Astrocyte (in vitro differentiated cells and primary cell): ENCODE measurements around the gene SH3BP1. TPM values are rescaled to one million over a fixed set of nuclear protein-coding genes. Genes with fewer than 3 reads are reported as not detected.
A peak's percentile ranks its signal among the peaks of the same experiment; 100 is the strongest.

Source experiments
- DNase-seq: peaks from one replicate; pipeline ENCODE4 v3.0.0-alpha.2; 2010; ENCODE audit warnings: low read depth
- FAIRE-seq: peaks from 2 replicates; lab custom pipeline; 2011; peaks lifted over from hg19 to GRCh38; lab: Jason Lieb, UNC
- H2AFZ ChIP-seq: 2 replicates; pipeline ENCODE4 v1.6.0; 2012; ENCODE audit warnings: low read depth, low read length, inconsistent platforms
- H3K27ac ChIP-seq: 2 replicates; pipeline ENCODE4 v1.5.1; 2011; ENCODE audit warnings: low read depth, low read length, inconsistent platforms
- H3K27me3 ChIP-seq: 2 replicates; pipeline ENCODE4 v1.6.0; 2011; ENCODE audit warnings: low read length, inconsistent platforms; ENCODE audit not compliant: insufficient read depth
- H3K36me3 ChIP-seq: 2 replicates; pipeline ENCODE4 v1.5.1; 2011; ENCODE audit warnings: low read length, inconsistent platforms; ENCODE audit not compliant: insufficient read depth
- H3K4me1 ChIP-seq: 2 replicates; pipeline ENCODE4 v1.5.1; 2011; ENCODE audit warnings: low read length, inconsistent platforms; ENCODE audit not compliant: insufficient read depth
- H3K4me2 ChIP-seq: 2 replicates; pipeline ENCODE4 v1.6.0; 2012; ENCODE audit warnings: low read length, inconsistent platforms
- H3K4me3 ChIP-seq: 2 replicates; pipeline ENCODE4 v1.5.1; 2011; ENCODE audit warnings: low read depth, mild to moderate bottlenecking, low read length, inconsistent platforms; ENCODE audit not compliant: insufficient read depth
- H3K79me2 ChIP-seq: 2 replicates; pipeline ENCODE4 v1.6.0; 2012; ENCODE audit warnings: mild to moderate bottlenecking, low read length, inconsistent platforms; ENCODE audit not compliant: insufficient read depth
- H3K9ac ChIP-seq: 2 replicates; pipeline ENCODE4 v1.6.0; 2012; ENCODE audit warnings: mild to moderate bottlenecking, low read length, inconsistent platforms
- H3K9me3 ChIP-seq: 2 replicates; pipeline ENCODE4 v1.5.1; 2012; ENCODE audit warnings: low read depth, mild to moderate bottlenecking, low read length, inconsistent platforms; ENCODE audit not compliant: insufficient read depth
- H4K20me1 ChIP-seq: 2 replicates; pipeline ENCODE4 v1.6.0; 2012; ENCODE audit warnings: low read length, inconsistent platforms; ENCODE audit not compliant: insufficient read depth
- H3K27ac Mint-ChIP-seq: one replicate; pipeline ENCODE4 v1.8.0; 2021; ENCODE audit warnings: mild to moderate bottlenecking, mixed read lengths; ENCODE audit not compliant: unreplicated experiment
- H3K27me3 Mint-ChIP-seq: one replicate; pipeline ENCODE4 v1.8.0; 2021; ENCODE audit warnings: low read depth, mixed read lengths; ENCODE audit not compliant: unreplicated experiment
- H3K36me3 Mint-ChIP-seq: one replicate; pipeline ENCODE4 v1.8.0; 2021; ENCODE audit warnings: low read depth, mixed read lengths; ENCODE audit not compliant: unreplicated experiment
- H3K4me1 Mint-ChIP-seq: one replicate; pipeline ENCODE4 v1.8.0; 2021; ENCODE audit warnings: low read depth, mixed read lengths; ENCODE audit not compliant: unreplicated experiment
- H3K4me3 Mint-ChIP-seq: one replicate; pipeline ENCODE4 v1.8.0; 2021; ENCODE audit warnings: mild to moderate bottlenecking, moderate library complexity, mixed read lengths; ENCODE audit not compliant: unreplicated experiment
- H3K9me3 Mint-ChIP-seq: one replicate; pipeline ENCODE4 v1.8.0; 2021; ENCODE audit warnings: mild to moderate bottlenecking, mixed read lengths; ENCODE audit not compliant: unreplicated experiment
- CTCF ChIP-seq: IDR thresholded peaks from 2 replicates; pipeline ENCODE4 v1.5.1; 2011; ENCODE audit warnings: low read depth, mild to moderate bottlenecking, inconsistent platforms, low read length, moderate library complexity; ENCODE audit not compliant: insufficient read depth
- EZH2 ChIP-seq: IDR thresholded peaks from 2 replicates; pipeline ENCODE4 v1.6.1; 2012; ENCODE audit warnings: mild to moderate bottlenecking, low read length, inconsistent platforms; ENCODE audit not compliant: insufficient read depth
- total RNA-seq: library from RNA; stranded (reverse); gene quantifications from 2 replicates; pipeline ENCODE4 v1.2.1, GENCODE V29; 2021

SH3BP1 gene
- total RNA-seq, 1 donor from 2014 or later: 26.5 TPM

GRCh38 chr22:37661160-37661924 lies 21.9 kb downstream of the SH3BP1 start:
- Histone ChIP-seq H3K79me2 (peaks cover 68% of the 10 kb centered on the region), H3K4me3 (peak overlapping the region; percentile 39), H3K36me3 (no peaks in the 10 kb centered on the region), H2AFZ (no peak overlapping the region), H3K27ac (peak overlapping the region; percentile 83), H3K9ac (peak overlapping the region; percentile 47), H3K4me1 (peaks cover 28% of the 10 kb centered on the region), H4K20me1 (peaks cover 48% of the 10 kb centered on the region), H3K27me3 (no peaks in the 10 kb centered on the region), H3K9me3 (no peaks in the 10 kb centered on the region), H3K4me2 (peak overlapping the region; percentile 85)
- Mint-ChIP-seq H3K27me3 (no peaks in the 10 kb centered on the region), H3K4me3 (peak overlapping the region; percentile 5), H3K36me3 (peaks cover 2% of the 10 kb centered on the region), H3K4me1 (peaks cover 15% of the 10 kb centered on the region), H3K9me3 (no peaks in the 10 kb centered on the region), H3K27ac (no peak overlapping the region)
- no peak for FAIRE-seq
- peak; percentile 74 for DNase-seq
- TF ChIP-seq CTCF (peak; percentile 46), EZH2 (no peak)

- Mint-ChIP-seq H3K27me3 (no peaks in the 10 kb centered on the region), H3K4me1 (peaks cover 15% of the 10 kb centered on the region), H3K27ac (no peak overlapping the region), H3K4me3 (no peak overlapping the region), H3K9me3 (no peaks in the 10 kb centered on the region), H3K36me3 (peaks cover 2% of the 10 kb centered on the region)
- Histone ChIP-seq H3K4me1 (peaks cover 28% of the 10 kb centered on the region), H3K9me3 (no peaks in the 10 kb centered on the region), H4K20me1 (peaks cover 48% of the 10 kb centered on the region), H3K4me2 (no peak overlapping the region), H3K36me3 (no peaks in the 10 kb centered on the region), H3K4me3 (no peak overlapping the region), H2AFZ (no peak overlapping the region), H3K9ac (no peak overlapping the region), H3K79me2 (peaks cover 70% of the 10 kb centered on the region), H3K27ac (no peak overlapping the region), H3K27me3 (no peaks in the 10 kb centered on the region)
- no peak for TF ChIP-seq CTCF
- no peak for TF ChIP-seq EZH2
- FAIRE-seq: no peak
- no peak for DNase-seq
Measured at GRCh38 chr22:37662039-37662438, 22.6 kb downstream of the SH3BP1 start.

- H3K27ac ChIP-seq: no peak overlapping the region
- H2AFZ ChIP-seq: no peak overlapping the region
- no peak overlapping the region for H3K4me3 ChIP-seq
- H4K20me1 ChIP-seq: peaks cover 48% of the 10 kb centered on the region
- Mint-ChIP-seq H3K27me3 (no peaks in the 10 kb centered on the region), H3K4me1 (peaks cover 15% of the 10 kb centered on the region), H3K36me3 (peaks cover 2% of the 10 kb centered on the region), H3K9me3 (no peaks in the 10 kb centered on the region), H3K4me3 (no peak overlapping the region), H3K27ac (no peak overlapping the region)
- no peaks in the 10 kb centered on the region for H3K9me3 ChIP-seq
- H3K36me3 ChIP-seq: no peaks in the 10 kb centered on the region
- FAIRE-seq: no peak
- TF ChIP-seq EZH2: no peak
- TF ChIP-seq CTCF: no peak
- H3K79me2 ChIP-seq: peaks cover 70% of the 10 kb centered on the region
- no peak overlapping the region for H3K4me2 ChIP-seq
- H3K27me3 ChIP-seq: no peaks in the 10 kb centered on the region
- H3K9ac ChIP-seq: no peak overlapping the region
- DNase-seq: no peak
- H3K4me1 ChIP-seq: peaks cover 23% of the 10 kb centered on the region
Measured at GRCh38 chr22:37663521-37664140, 24.2 kb downstream of the SH3BP1 start.
